Upper lobe of right lung (tissue), 1 donor: ENCODE measurements around the gene PIK3AP1. TPM values are rescaled to one million over a fixed set of nuclear protein-coding genes. Genes with fewer than 3 reads are reported as not detected.

Experiments
- ATAC-seq: fragments of 200-7000 bp; cut with Tn5 transposase; one replicate; pipeline ENCODE4 v1.9.1; 2020; ENCODE audit warnings: mild to moderate bottlenecking, moderate library complexity
- DNase-seq: peaks from one replicate; pipeline ENCODE4 v3.0.0-alpha.2; 2020
- H3K27ac ChIP-seq: fragments of 200-600 bp; one replicate; pipeline ENCODE4 v1.8.0; 2022
- H3K27me3 ChIP-seq: fragments of 200-600 bp; one replicate; pipeline ENCODE4 v1.8.0; 2022; ENCODE audit warnings: mild to moderate bottlenecking
- H3K36me3 ChIP-seq: fragments of 200-600 bp; one replicate; pipeline ENCODE4 v1.8.0; 2022
- H3K4me1 ChIP-seq: fragments of 200-600 bp; one replicate; pipeline ENCODE4 v1.8.0; 2022
- H3K4me3 ChIP-seq: fragments of 200-600 bp; one replicate; pipeline ENCODE4 v1.8.0; 2022; ENCODE audit warnings: mild to moderate bottlenecking
- H3K9me3 ChIP-seq: fragments of 200-600 bp; one replicate; pipeline ENCODE4 v1.8.0; 2022
- intact Hi-C: fragments of 100-400 bp; cut with DNase I; formaldehyde crosslinking; loops from one replicate; pipeline ENCODE4 v1.11.0; 2022
- total RNA-seq: library from RNA; stranded (reverse); fragmentation: NEBNext Ultra II Directional; extraction: Animal tissue kit (Norgen Biotek cat#: 25700); gene quantifications from one replicate; pipeline ENCODE4 v1.2.1, GENCODE V29; 2021
- TF ChIP-seq, protein P1 (sequence below): fragments of 200-600 bp; IDR thresholded peaks from one replicate; pipeline ENCODE4 v1.8.0; 2022; ENCODE audit warnings: antibody characterized with exemption
- donor health status: DM: no; HTN: yes; CAD: no; lungs with severe emphysema.

PIK3AP1 gene
- total RNA-seq, 1 donor from 2014 or later: 65.2 TPM

DNA sequence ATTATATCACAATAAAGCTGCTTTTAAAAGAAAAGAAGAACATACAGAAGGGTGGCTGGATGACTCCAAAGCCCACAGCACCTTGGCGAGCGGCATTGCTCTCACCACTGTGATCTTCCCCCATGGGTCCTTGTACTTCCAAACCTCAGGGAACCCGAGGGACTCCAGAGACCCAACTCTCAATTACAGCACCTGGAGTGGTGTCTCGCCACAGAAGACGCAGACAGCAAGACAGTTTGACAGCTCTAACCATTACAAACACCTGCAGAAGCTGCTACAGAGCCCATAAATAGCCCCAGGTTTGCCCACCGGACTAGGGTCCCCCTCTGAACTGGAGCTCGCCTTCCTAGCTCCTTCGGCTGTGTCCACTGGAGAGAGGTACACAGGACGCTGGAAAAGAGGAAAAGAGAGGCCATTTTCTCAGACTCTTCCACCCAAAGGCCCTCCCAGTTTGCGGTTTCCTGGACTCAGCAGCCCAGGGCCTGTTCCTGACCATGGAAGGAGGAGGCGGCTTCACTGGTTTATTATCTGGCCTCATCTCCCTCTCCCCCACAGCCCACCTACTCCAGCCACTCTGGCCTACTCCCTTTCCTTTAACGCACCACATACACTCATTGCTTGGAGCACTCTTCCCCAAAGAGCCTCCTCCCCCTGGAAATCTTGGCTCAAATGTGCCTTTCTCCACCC, 1.9 kb downstream of the PIK3AP1 start:
- no peaks in the 10 kb centered on the region for H3K9me3 ChIP-seq
- ATAC-seq (no peak), DNase-seq (no peak)
- TF ChIP-seq, protein P1, sequence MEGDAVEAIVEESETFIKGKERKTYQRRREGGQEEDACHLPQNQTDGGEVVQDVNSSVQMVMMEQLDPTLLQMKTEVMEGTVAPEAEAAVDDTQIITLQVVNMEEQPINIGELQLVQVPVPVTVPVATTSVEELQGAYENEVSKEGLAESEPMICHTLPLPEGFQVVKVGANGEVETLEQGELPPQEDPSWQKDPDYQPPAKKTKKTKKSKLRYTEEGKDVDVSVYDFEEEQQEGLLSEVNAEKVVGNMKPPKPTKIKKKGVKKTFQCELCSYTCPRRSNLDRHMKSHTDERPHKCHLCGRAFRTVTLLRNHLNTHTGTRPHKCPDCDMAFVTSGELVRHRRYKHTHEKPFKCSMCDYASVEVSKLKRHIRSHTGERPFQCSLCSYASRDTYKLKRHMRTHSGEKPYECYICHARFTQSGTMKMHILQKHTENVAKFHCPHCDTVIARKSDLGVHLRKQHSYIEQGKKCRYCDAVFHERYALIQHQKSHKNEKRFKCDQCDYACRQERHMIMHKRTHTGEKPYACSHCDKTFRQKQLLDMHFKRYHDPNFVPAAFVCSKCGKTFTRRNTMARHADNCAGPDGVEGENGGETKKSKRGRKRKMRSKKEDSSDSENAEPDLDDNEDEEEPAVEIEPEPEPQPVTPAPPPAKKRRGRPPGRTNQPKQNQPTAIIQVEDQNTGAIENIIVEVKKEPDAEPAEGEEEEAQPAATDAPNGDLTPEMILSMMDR: no peak
- H3K4me3 ChIP-seq: peak overlapping the region; percentile 62
- no peaks in the 10 kb centered on the region for H3K36me3 ChIP-seq
- peaks cover 10% of the 10 kb centered on the region for H3K4me1 ChIP-seq
- H3K27me3 ChIP-seq: no peaks in the 10 kb centered on the region
- intact Hi-C loops: no loop called here
- no peak overlapping the region for H3K27ac ChIP-seq

DNA sequence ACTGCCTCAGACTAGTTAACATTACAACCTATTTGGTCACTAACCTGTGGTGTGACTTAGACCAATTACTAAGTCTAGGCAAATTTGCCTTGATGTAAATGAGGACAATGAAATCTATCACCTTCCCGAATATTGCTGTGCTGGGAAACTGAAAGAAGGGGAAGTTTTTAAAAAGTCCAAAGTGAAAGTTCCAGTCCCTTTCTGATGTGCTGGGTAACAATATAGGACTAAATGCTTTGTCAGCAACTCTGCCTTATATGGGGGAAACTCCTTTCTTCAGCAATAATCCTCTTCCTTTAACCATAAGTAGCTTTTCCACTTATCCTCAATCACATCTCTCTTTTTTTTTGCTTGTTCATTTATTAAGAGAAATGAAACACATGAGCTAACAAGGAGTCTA, 3.9 kb downstream of the PIK3AP1 start:
- intact Hi-C loops: no loop called here
- DNase-seq: no peak

DNA sequence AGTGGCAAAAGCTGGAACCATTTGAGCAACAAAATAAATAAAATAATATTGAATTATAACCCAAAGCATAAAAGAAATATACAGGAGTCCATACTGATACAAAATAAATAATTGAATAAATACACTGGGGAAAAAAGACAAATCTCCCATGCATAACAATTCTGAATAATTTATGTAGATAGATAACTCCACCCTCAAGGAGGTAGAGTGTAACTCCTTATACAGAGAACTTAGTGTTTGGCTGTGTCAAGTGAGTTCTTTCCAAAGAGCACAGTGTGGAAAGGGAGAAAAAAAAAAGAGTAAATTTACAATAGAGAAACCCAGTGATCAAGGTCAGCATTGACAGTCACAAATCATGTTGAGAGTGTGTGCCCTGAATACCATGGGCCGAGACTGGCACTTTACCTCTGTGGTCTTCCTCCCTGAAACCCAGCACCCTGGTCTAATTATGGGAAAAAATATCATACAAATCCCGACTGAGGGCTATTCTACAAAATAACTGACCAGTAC, 5.5 kb downstream of the PIK3AP1 start:
- DNase-seq: no peak
- intact Hi-C loops: no loop called here
- H3K4me1 ChIP-seq: peaks cover under 1% of the 10 kb centered on the region

More for the DNA sequence above, 3.9 kb downstream of the PIK3AP1 start:
- TF ChIP-seq, protein P1: no peak
- Histone ChIP-seq H3K4me1 (peaks cover 10% of the 10 kb centered on the region), H3K4me3 (no peak overlapping the region), H3K9me3 (no peaks in the 10 kb centered on the region), H3K36me3 (no peaks in the 10 kb centered on the region), H3K27me3 (no peaks in the 10 kb centered on the region), H3K27ac (no peak overlapping the region)
- no peak for ATAC-seq

DNA sequence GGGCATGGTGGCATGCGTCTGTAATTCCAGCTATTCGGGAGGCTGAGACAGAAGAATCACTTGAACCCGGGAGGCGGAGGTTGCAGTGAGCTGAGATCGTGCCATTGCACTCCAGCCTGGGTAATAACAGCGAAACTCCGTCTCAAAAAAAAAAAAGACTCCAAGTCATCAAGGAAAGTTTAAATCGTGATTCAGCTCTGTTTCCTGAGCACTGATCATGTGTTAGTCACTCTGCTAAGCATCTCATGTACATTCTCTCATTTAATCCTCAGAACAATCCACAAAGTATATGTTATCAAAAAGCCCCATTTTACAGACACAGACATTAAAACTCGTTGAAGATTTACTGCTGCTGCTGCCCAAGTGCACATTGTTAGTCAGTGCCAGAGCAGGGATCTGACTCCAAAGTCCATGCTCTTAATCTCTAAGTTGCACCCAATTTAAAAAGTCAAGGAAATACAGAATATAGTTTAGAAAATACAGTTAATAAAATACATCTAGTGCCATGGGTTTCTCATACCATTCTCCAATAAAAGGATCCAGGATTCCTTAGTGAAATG, 6.2 kb downstream of the PIK3AP1 start:
- ATAC-seq: no peak
- intact Hi-C loops: no loop called here
- no peaks in the 10 kb centered on the region for H3K36me3 ChIP-seq
- TF ChIP-seq, protein P1: no peak
- H3K9me3 ChIP-seq: no peaks in the 10 kb centered on the region
- no peak overlapping the region for H3K27ac ChIP-seq
- DNase-seq: no peak
- no peaks in the 10 kb centered on the region for H3K4me1 ChIP-seq
- H3K4me3 ChIP-seq: no peak overlapping the region
- no peaks in the 10 kb centered on the region for H3K27me3 ChIP-seq

More for the DNA sequence above, 5.5 kb downstream of the PIK3AP1 start:
- no peak overlapping the region for H3K4me3 ChIP-seq
- TF ChIP-seq, protein P1: no peak
- H3K36me3 ChIP-seq: no peaks in the 10 kb centered on the region
- no peaks in the 10 kb centered on the region for H3K9me3 ChIP-seq
- no peak for ATAC-seq
- no peaks in the 10 kb centered on the region for H3K27me3 ChIP-seq
- no peak overlapping the region for H3K27ac ChIP-seq

DNA sequence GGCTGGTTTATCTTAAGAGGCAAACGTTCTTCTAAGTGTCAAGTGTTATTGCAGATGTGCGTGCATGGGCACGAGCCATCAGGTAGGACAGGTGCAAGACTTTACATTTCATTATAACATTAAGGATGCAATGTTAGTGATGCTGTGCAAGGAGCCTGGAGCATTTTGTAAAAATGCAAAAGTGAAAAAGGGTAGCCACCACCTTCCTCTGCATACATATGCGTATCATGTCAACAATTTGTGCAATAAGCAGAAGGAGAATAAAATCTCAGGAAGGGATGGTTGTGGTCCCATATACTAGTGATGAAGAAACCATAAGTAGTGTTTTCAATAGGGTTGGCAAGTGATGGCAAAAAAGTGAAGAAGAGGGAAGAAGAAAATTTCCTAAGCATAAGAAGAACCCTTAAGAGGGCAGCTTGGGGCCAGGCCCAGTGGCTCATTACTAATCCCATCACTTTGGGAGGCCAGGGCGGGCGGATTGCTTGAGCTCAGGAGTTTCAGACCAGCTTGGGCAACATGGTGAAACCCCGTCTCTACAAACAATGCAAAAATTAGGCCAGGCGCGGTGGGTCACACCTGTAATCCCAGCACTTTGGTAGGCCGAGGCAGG, 7.5 kb downstream of the PIK3AP1 start:
- TF ChIP-seq, protein P1: no peak
- no peaks in the 10 kb centered on the region for H3K27me3 ChIP-seq
- no peaks in the 10 kb centered on the region for H3K36me3 ChIP-seq
- no peak overlapping the region for H3K4me3 ChIP-seq
- no peaks in the 10 kb centered on the region for H3K9me3 ChIP-seq
- no peak overlapping the region for H3K27ac ChIP-seq
- ATAC-seq: no peak
- H3K4me1 ChIP-seq: no peaks in the 10 kb centered on the region
- intact Hi-C loops: no loop called here
- no peak for DNase-seq
